Ammon's horn (tissue), 1 donor: Measurements from ENCODE around the gene RNASE1.
A peak's percentile ranks its signal among the peaks of the same experiment; 100 is the strongest.

ENCODE experiments used
- DNase-seq: peaks from one replicate; pipeline ENCODE4 v3.0.0-alpha.2; 2016; ENCODE audit warnings: low spot score

Gene RNASE1

GRCh38 chr14:20807304-20808161 is 4.9 kb upstream of the RNASE1 start:
- DNase-seq, result no peak

DNA sequence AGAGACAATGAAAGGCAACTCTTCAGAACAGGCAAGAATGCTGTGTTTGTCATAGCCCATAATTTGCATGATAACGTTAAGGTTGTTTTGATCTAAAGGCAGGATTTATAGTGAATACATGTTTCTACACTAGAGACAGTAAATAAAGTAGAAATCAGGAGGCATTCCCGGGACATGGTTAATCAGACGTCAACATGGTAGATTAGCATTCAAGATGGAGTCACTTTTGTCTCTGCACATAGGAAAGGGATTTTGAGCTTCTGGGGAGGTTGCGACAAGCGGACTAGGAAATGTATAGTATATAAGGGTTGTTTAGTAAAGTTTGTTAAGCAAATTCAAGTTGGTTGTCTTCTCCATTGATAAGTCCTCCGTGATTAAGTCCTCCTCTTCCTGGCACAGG is 2.8 kb upstream of the RNASE1 start:
- no peak for DNase-seq

DNA sequence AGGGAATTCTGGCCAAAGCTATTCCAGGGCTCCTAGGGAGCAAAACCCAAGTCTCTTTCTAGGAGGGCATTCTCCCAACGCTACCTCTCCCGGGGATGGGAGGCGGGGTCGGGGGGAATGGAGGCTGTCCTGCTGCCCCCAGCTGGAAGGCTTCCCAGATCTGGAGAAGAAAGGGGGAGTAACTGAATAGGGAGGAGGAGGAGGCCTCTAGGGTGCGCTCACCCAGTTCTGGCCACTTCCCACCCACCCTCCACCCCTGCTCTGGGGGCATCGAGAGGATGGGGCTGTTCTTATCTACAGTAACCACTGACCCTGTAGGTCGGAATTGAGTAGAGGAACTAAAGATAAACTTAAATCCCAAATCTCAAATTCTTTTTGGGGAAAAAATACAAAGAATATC is 579 bp upstream of the RNASE1 start:
- peak; percentile 51 for DNase-seq

GRCh38 chr14:20801726-20802125 is 918 bp downstream of the RNASE1 start:
- peak; percentile 47 for DNase-seq

- DNase-seq, result peak; percentile 70
Measured at GRCh38 chr14:20799892-20800544, 2.6 kb downstream of the RNASE1 start.

- peak; percentile 56 for DNase-seq
Measured at GRCh38 chr14:20799456-20799891, 3.2 kb downstream of the RNASE1 start.

- no peak for DNase-seq
Measured at GRCh38 chr14:20798932-20799331, 3.7 kb downstream of the RNASE1 start.

DNA sequence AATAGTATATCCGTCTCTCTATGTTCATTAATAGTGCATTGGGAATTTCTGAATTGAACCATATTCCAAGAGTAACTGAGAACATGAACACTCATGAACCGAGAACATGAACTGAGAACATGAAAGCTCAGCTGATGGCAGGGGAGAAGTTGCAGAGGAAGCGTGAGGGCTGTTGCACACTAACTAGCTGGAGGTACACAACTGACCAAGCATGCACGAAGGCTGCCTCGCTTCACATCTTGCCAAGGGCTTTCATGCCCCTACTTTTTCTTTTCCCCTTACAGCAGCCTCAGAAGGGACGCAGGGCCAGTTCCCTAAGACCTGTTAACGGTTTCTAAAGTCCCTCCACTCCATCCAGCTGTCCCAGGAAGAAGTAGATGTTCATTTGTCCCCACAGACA is 4.3 kb downstream of the RNASE1 start:
- peak; percentile 53 for DNase-seq

- no peak for DNase-seq
Measured at GRCh38 chr14:20797164-20797563, 5.5 kb downstream of the RNASE1 start.

DNA sequence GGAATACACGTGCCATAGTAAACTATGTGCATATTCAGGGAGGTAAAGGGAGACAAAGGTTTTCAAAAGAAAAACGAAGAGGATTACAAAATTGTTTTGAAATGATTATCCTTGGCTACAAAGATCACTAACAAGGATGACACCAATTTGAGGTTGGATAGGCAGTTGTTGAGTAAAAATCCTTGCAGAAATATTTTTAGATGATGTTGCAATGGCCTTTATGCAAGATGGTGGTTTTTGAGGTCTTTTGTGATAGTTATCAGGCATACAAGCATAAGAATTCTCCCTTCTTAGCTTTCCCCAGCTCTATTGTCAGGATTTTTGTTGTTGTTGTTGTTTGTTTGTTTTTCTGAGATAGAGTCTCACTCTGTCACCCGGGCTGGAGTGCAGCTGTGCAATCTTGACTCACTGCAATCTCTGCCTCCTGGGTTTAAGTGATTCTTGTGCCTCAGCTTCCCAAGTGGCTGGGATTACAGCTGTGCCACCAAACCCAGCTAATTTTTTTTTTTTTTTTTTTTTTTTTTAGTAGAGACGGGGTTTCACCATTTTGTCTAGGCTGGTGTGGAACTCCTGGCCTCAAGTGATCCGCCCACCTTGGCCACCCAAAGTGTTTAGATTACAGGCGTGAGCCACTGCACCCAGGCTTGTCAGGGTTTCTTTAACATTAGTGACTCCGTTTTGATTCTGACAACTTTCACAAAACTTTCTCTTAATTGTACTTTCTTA is 7.8 kb downstream of the RNASE1 start:
- DNase-seq, result no peak

GRCh38 chr14:20792556-20792955 is 10.1 kb downstream of the RNASE1 start:
- no peak for DNase-seq

DNA sequence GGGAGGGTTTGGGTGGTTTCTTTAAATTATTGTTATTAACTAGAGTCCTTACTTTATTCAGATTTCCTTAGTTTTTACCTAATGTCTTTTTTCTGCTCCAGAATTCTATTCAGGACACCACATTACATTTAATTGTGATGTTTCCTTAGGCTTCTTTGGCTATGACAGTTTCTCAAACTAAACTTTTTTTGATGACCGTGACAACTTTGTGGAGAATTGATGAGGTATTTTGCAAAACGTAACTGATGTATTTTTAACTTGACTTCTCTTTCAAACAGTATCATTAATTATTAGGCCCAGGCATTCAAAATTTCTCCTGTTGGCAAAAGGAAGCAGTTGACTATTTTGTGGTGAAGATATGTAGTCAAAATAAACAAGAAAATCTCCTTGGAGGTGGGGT is 11.0 kb downstream of the RNASE1 start:
- DNase-seq, result no peak

- no peak for DNase-seq
Measured at GRCh38 chr14:20791187-20791586, 11.5 kb downstream of the RNASE1 start.

GRCh38 chr14:20790464-20791116 is 12.1 kb downstream of the RNASE1 start:
- DNase-seq, result no peak

- no peak for DNase-seq
Measured at GRCh38 chr14:20789230-20789813, 13.3 kb downstream of the RNASE1 start.

DNA sequence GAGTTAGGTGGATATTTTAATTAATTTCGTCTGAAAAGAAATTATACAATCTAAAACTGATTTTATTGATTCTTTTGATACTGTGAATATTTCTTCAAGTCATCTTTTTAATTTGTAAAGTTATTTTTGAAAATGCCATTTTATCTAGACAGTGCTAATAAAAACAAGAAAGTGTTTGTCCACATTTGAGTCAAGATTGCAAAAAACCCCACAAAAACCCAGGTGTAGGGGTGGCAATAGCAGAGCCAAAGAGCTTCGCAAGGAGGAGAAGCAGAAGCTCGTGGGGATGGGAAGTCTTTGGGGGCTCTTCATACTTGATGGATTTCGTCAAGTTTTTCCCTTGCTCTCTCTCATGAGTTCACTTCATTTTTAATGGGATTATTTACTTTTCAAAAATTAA is 15.6 kb downstream of the RNASE1 start:
- no peak for DNase-seq

- DNase-seq, result peak; percentile 39
Measured at GRCh38 chr14:20782280-20782890, 20.3 kb downstream of the RNASE1 start.

GRCh38 chr14:20781803-20782202 is 20.8 kb downstream of the RNASE1 start:
- no peak for DNase-seq

DNA sequence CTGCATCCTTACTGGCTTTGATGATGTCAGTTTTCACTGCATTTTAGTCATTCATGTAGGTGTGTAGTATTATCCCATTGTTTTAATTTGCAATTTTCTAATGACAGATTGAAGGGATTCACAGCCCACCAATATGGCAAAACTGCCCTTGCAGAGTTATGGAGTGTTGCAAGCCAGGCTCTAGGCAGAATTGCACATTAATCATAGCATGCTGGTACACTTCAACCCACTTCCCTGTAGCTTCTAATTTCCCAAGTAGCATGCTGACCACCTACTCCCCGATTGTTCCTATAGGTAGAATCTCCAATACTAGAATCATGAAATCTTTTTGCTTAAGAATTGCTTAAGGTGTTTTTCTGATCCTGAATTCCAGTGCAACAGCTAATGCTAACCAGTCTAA is 26.7 kb downstream of the RNASE1 start:
- DNase-seq, result no peak

DNA sequence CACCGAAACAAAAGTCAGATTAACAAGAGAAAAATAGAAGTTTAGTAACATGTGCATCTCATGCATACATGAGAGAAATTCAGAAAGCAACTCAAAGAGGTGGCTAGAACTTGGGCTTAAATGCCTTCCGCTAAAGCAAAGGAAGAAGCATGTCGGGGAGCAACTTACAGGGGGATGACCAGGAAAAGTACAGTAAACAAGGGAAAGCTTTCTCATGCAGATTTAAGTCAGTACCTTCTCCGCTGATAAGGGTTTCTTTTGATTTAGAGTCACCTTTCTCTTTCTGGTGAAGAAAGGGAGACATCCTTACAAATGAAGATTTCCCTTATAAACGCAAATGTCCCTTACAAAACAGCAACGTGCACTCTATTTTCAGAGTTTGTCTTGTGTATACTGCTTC is 27.6 kb downstream of the RNASE1 start:
- no peak for DNase-seq

GRCh38 chr14:20774258-20774824 is 28.3 kb downstream of the RNASE1 start:
- DNase-seq, result no peak
